ENCODE measurements around the gene ANK2.

- TF ChIP-seq CTCF (IDR thresholded peaks at IDR 0.05) (no peak), POLR2A (IDR thresholded peaks at IDR 0.05) (no peak)
These were observed 96.3 kb downstream of the ANK2 start for GRCh38 chr4:113145519-113146291.
